HCT116 (cell line): ENCODE data around the gene FBLN7.

Source experiments
- POLR2A ChIP-seq: IDR thresholded peaks from 2 replicates; pipeline ENCODE4 v1.7.0; 2011; ENCODE audit warnings: borderline replicate concordance; ENCODE audit not compliant: insufficient read depth, insufficient read length; ENCODE audit errors: extremely low read depth
- POLR2AphosphoS5 ChIP-seq: IDR thresholded peaks from 2 replicates; pipeline ENCODE4 v1.6.1; 2011; ENCODE audit warnings: mild to moderate bottlenecking, low read depth, low read length, moderate library complexity
- SIN3A ChIP-seq: IDR thresholded peaks from 2 replicates; pipeline ENCODE4 v1.6.1; 2012; ENCODE audit warnings: low read depth
- YY1 ChIP-seq: IDR thresholded peaks from 2 replicates; pipeline ENCODE4 v1.6.1; 2011; ENCODE audit warnings: low read length, low read depth, moderate library complexity, mild to moderate bottlenecking; ENCODE audit not compliant: insufficient replicate concordance; ENCODE audit errors: extremely low read depth
- ZFX ChIP-seq: fragments of 450-650 bp; IDR thresholded peaks from 2 replicates; pipeline ENCODE4 v1.6.1; 2017
- ZNF274 ChIP-seq: fragments of 200-500 bp; sonication (Bioruptor generic); IDR thresholded peaks from 2 replicates; pipeline ENCODE4 v1.6.1; 2014; ENCODE audit warnings: mild to moderate bottlenecking, low read depth, low read length, inconsistent platforms
- TF ChIP-seq, protein P1 (sequence below), 3 experiments: fragments of 200-600 bp in 1 of 3; sonication (generic) in 1 of 3; IDR thresholded peaks in 2 of 3; conservative IDR thresholded peaks in 1 of 3; 2 replicates each; pipeline ENCODE4 v1.5.1; 2012 to 2017; ENCODE audit warnings: low read depth in 2 of 3, low read length in 2 of 3, antibody characterized with exemption in 1 of 3, borderline replicate concordance in 1 of 3, control low read depth in 1 of 3, mild to moderate bottlenecking in 1 of 3, mixed read lengths in 1 of 3, mixed run types in 1 of 3, moderate library complexity in 1 of 3; ENCODE audit not compliant: insufficient read depth in 1 of 3
- TF ChIP-seq, protein P2 (sequence below): IDR thresholded peaks from 2 replicates; pipeline ENCODE4 v1.6.1; 2011; ENCODE audit warnings: mild to moderate bottlenecking, low read length, moderate library complexity; ENCODE audit not compliant: insufficient replicate concordance; ENCODE audit errors: extremely low read depth
- TF ChIP-seq, protein P3 (sequence below): IDR thresholded peaks from 2 replicates; pipeline ENCODE4 v1.6.1; 2012

DNA sequence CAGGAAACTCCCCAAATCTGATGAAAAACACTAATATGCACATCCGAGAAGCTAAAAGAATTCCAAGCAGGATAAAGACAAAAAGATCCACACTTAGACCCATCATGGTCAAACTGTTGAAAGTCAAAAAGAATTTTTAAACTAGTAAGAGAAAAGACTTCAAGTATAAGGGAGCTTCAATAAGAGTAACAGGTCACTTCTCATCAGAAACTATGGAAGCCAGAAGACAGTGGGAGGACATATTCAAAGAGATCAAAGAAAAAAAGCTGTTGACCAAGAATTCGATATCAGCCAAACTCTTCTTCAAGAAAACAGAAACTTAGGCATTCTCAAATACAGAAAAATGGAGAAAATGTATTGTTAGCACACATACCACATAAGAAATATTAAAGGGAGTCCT, 66.2 kb downstream of the FBLN7 start:
- TF ChIP-seq POLR2AphosphoS5 (no peak), ZNF274 (no peak), POLR2A (no peak), ZFX (no peak), YY1 (no peak), SIN3A (no peak)
- TF ChIP-seq, protein P1, sequence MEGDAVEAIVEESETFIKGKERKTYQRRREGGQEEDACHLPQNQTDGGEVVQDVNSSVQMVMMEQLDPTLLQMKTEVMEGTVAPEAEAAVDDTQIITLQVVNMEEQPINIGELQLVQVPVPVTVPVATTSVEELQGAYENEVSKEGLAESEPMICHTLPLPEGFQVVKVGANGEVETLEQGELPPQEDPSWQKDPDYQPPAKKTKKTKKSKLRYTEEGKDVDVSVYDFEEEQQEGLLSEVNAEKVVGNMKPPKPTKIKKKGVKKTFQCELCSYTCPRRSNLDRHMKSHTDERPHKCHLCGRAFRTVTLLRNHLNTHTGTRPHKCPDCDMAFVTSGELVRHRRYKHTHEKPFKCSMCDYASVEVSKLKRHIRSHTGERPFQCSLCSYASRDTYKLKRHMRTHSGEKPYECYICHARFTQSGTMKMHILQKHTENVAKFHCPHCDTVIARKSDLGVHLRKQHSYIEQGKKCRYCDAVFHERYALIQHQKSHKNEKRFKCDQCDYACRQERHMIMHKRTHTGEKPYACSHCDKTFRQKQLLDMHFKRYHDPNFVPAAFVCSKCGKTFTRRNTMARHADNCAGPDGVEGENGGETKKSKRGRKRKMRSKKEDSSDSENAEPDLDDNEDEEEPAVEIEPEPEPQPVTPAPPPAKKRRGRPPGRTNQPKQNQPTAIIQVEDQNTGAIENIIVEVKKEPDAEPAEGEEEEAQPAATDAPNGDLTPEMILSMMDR (IDR thresholded peaks at IDR 0.05 in 2 of 3, conservative IDR thresholded peaks at IDR 0.05 in 1 of 3; ENCODE audit: borderline replicate concordance in 1 of 3, insufficient read depth in 1 of 3, low read depth in 2 of 3, low read length in 2 of 3), result no peak
- TF ChIP-seq, protein P2, sequence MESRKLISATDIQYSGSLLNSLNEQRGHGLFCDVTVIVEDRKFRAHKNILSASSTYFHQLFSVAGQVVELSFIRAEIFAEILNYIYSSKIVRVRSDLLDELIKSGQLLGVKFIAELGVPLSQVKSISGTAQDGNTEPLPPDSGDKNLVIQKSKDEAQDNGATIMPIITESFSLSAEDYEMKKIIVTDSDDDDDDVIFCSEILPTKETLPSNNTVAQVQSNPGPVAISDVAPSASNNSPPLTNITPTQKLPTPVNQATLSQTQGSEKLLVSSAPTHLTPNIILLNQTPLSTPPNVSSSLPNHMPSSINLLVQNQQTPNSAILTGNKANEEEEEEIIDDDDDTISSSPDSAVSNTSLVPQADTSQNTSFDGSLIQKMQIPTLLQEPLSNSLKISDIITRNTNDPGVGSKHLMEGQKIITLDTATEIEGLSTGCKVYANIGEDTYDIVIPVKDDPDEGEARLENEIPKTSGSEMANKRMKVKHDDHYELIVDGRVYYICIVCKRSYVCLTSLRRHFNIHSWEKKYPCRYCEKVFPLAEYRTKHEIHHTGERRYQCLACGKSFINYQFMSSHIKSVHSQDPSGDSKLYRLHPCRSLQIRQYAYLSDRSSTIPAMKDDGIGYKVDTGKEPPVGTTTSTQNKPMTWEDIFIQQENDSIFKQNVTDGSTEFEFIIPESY, result no peak
- TF ChIP-seq, protein P3, sequence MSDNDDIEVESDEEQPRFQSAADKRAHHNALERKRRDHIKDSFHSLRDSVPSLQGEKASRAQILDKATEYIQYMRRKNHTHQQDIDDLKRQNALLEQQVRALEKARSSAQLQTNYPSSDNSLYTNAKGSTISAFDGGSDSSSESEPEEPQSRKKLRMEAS, result no peak
